SJSA1 (cell line): ENCODE measurements around the gene IL6ST. TPM values are rescaled to one million over a fixed set of nuclear protein-coding genes. Genes with fewer than 3 reads are reported as not detected.

Experiments used
- DNase-seq, 2 experiments: peaks; one replicate each; pipeline ENCODE4 v3.0.0-alpha.2; 2015 to 2020; ENCODE audit warnings: low spot score in 2 of 2, low read depth in 1 of 2
- H3K27ac ChIP-seq: fragments of 250-450 bp; sonication (Bioruptor Pico); 2 replicates; pipeline ENCODE4 v1.5.1; 2020; ENCODE audit warnings: mild to moderate bottlenecking, moderate library complexity
- H3K27me3 ChIP-seq: fragments of 250-450 bp; sonication (Bioruptor Pico); replicated peaks from 2 replicates; pipeline ENCODE4 v1.5.1; 2020; ENCODE audit warnings: mild to moderate bottlenecking, moderate library complexity
- H3K36me3 ChIP-seq: fragments of 250-450 bp; sonication (Bioruptor Pico); 2 replicates; pipeline ENCODE4 v1.5.1; 2020; ENCODE audit warnings: mild to moderate bottlenecking
- H3K4me1 ChIP-seq: fragments of 250-450 bp; sonication (Bioruptor Pico); replicated peaks from 2 replicates; pipeline ENCODE4 v1.6.1; 2021; ENCODE audit warnings: mild to moderate bottlenecking
- H3K4me3 ChIP-seq: fragments of 250-450 bp; sonication (Bioruptor Pico); 2 replicates; pipeline ENCODE4 v1.5.1; 2020; ENCODE audit warnings: mild to moderate bottlenecking
- H3K9me3 ChIP-seq: fragments of 250-450 bp; sonication (Bioruptor Pico); replicated peaks from 2 replicates; pipeline ENCODE4 v1.5.1; 2020; ENCODE audit warnings: mild to moderate bottlenecking
- total RNA-seq: library from RNA; depleted of rRNA; stranded (reverse); fragments of >200 nt; shearing (Covaris generic); gene quantifications from 2 replicates; pipeline ENCODE4 v1.2.3, GENCODE V29; 2014; rRNA removed

Gene IL6ST
- total RNA-seq, 1 experiment from 2014 or later: 192 TPM

DNA sequence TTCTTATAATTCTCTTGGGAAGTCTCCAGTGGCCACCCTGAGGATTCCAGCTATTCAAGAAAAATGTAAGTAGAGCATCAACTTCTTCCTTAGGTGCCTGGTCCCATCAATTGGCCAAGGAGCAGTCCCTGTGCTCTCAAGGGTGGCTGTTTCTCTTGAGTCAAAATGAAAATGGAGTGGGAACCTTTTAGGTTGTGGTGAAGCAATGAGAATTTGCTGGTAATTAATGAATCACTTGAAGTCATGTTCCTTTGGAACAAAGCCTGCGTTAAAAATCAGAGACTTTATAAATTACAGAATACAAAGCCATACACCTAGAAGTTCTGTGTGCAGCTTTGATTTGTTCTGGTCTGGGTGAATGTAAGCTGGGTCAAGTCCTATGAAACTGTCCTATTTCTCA is 94.7 kb downstream of the IL6ST start:
- no peaks in the 10 kb centered on the region for H3K36me3 ChIP-seq
- no peak overlapping the region for H3K27ac ChIP-seq
- DNase-seq: no peak
- no peaks in the 10 kb centered on the region for H3K27me3 ChIP-seq
- H3K4me3 ChIP-seq: no peak overlapping the region
- no peaks in the 10 kb centered on the region for H3K9me3 ChIP-seq
- H3K4me1 ChIP-seq: peaks cover 45% of the 10 kb centered on the region

DNA sequence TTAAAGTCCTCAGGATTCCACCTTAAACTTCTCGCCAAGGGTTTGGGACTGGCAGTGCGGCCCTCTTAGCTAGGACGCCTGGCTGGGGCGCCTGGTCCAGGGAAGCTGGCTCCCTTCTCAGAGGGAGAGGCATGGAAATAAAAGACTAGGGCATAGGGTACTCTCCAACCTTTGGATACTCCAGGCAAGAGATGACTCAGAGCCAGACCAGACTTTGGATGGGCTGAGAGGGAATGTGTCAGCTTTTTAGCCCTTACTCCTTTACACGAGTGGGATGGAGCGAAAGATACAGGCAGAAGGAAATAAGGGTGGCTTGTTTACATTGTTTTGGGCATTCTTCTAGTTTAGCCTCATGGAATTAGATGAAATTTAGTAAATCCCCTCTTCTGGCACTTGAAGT is 95.4 kb downstream of the IL6ST start:
- Histone ChIP-seq H3K36me3 (no peaks in the 10 kb centered on the region), H3K27me3 (no peaks in the 10 kb centered on the region), H3K27ac (no peak overlapping the region), H3K4me1 (peaks cover 48% of the 10 kb centered on the region), H3K4me3 (no peak overlapping the region), H3K9me3 (no peaks in the 10 kb centered on the region)
- no peak for DNase-seq

DNA sequence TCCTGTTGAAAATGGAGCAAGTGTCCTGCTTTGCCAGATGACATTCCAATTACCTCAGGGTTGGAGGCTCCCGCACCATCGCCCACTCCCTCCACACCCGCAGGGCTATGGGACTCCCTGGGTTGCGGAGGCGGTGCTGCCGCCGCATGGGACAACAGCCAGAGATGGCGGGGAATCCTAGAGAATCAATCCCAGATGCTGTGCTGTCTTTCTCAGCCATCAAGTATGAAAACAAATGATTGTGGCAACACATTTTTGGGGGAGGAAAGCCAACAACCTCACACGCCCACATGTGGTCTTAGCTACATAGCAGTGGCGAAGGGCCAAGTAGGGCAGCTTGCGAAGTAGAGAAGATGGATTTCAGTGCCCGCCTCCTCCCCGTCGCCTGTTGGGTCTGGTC is 96.9 kb downstream of the IL6ST start:
- Histone ChIP-seq H3K27ac (peak overlapping the region; percentile 20; the same call in 1 of the 2 replicates), H3K9me3 (no peaks in the 10 kb centered on the region), H3K36me3 (no peaks in the 10 kb centered on the region), H3K27me3 (no peaks in the 10 kb centered on the region), H3K4me3 (no peak overlapping the region), H3K4me1 (peaks cover 37% of the 10 kb centered on the region)
- DNase-seq: peak; percentile 82 to 84

DNA sequence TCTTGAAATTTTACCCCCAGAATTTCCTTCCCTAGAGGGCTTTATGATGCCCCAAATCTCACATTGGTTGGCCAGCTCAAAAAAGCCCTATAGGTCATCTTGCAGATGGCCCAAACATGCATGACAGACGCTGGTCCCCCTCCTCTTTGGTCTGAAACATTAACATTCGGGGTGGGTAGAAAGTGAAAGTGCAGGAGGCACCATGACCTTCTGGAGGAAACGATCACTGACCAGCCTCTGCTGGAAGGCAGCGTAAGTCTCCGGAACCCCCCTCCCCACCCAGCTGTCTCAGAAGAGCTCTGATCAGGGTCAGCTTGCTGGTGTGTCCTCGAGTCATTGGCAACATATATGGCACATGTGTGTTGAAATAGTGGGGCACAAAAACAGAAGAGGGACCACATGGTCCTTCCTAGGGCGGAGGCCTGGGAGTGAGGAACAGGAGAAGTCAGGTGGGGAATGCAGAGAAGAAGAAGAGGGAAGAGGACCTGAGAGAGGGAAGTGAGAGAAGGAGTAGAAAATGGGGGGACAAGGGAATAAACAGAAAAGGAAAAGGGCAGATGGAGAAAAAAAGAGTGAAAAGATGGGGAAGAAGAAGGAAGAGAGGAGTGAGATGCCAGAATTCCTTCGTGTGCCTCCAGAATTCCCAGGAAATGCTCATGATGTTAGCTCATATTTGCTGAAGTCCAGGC is 97.4 kb downstream of the IL6ST start:
- no peak overlapping the region for H3K4me3 ChIP-seq
- no peaks in the 10 kb centered on the region for H3K27me3 ChIP-seq
- DNase-seq: no peak
- H3K9me3 ChIP-seq: no peaks in the 10 kb centered on the region
- H3K4me1 ChIP-seq: peaks cover 35% of the 10 kb centered on the region
- no peaks in the 10 kb centered on the region for H3K36me3 ChIP-seq
- H3K27ac ChIP-seq: peak overlapping the region; percentile 20; the same call in 1 of the 2 replicates

DNA sequence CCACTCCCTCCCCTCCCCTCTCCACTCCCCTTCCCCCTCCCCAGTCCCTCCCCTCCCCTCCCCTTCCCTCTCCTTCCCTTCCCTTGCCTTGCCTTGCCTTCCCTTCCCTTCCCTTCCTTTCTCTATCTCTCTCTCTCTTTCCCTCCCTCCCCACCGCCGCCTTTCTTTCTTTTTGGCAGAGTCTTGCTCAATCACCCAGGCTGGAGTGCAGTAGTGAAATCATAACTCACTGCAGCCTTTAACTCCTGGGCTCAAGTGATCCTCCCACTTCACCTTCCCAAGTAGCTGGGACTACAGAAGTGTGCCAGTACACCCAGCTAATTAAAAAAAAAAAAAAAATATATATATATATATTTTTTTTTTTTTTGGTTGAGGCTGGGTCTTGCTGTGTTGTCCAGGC is 98.1 kb downstream of the IL6ST start:
- Histone ChIP-seq H3K4me3 (no peak overlapping the region), H3K36me3 (no peaks in the 10 kb centered on the region), H3K27me3 (no peaks in the 10 kb centered on the region), H3K9me3 (no peaks in the 10 kb centered on the region), H3K4me1 (peaks cover 35% of the 10 kb centered on the region), H3K27ac (no peak overlapping the region)
- no peak for DNase-seq

DNA sequence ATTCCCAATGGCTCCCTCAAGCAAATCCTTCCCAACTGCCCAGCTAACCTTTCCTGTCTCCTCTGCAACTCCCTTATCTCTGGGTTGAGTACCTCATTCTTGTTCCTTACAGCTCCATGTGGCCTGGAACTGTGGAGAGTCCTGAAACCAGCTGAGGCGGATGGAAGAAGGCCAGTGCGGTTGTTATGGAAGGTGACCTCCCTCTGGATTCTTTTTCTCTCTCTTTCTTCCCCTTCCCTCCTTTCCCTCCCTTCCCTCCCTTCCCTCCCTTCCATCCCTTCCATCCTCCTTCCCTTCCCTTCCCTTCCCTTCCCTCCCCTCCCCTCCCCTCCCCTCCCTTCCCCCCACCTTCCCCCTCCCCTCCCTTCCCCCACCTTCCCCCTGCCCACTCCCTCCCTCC is 98.5 kb downstream of the IL6ST start:
- Histone ChIP-seq H3K27ac (no peak overlapping the region), H3K27me3 (no peaks in the 10 kb centered on the region), H3K4me3 (no peak overlapping the region), H3K4me1 (peaks cover 35% of the 10 kb centered on the region), H3K36me3 (no peaks in the 10 kb centered on the region), H3K9me3 (no peaks in the 10 kb centered on the region)
- no peak for DNase-seq

DNA sequence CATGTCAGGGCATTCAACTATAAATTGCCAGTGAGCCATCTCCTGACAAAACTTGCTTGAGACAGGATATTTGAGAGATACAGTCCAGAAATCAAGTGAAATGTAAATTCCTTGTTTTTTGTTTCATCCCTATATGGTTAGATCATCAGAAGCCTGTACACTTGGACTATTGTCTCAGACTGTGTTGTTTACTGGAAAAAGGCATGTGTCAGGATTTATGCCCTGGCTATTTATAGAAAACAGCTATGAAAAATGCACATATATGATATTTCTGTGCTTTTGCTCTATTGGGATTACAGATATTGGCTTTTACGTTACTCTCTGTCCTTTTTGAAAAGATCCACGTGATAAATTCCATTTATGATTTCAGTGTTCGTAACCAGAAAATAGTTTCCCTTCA is 99.4 kb downstream of the IL6ST start:
- Histone ChIP-seq H3K4me1 (peaks cover 35% of the 10 kb centered on the region), H3K9me3 (no peaks in the 10 kb centered on the region), H3K27me3 (no peaks in the 10 kb centered on the region), H3K27ac (peak overlapping the region; percentile 51), H3K4me3 (no peak overlapping the region), H3K36me3 (no peaks in the 10 kb centered on the region)
- peak in 1 of 2 experiments; percentile 25 for DNase-seq

DNA sequence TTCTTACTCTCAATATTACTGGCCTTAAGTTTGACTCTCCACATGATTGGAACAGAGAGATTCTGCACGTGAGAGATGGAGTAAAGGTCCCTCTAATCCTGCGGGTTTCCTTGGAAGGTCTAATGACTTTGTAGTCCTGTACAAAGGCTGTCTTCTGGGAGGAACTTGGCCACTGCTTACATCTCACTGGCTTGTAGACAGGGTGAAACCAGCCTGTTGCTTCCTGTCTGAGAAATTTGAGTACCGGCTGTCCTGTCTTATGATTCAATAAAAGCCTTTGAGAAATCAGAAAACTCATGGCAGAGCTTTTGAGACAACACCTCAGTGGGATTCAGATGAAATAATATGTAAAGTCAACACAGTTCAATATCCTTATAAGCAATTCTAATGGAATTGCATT is 100.6 kb downstream of the IL6ST start:
- Histone ChIP-seq H3K4me1 (peaks cover 26% of the 10 kb centered on the region), H3K4me3 (no peak overlapping the region), H3K27me3 (no peaks in the 10 kb centered on the region), H3K9me3 (no peaks in the 10 kb centered on the region), H3K36me3 (no peaks in the 10 kb centered on the region), H3K27ac (no peak overlapping the region)
- DNase-seq: no peak

DNA sequence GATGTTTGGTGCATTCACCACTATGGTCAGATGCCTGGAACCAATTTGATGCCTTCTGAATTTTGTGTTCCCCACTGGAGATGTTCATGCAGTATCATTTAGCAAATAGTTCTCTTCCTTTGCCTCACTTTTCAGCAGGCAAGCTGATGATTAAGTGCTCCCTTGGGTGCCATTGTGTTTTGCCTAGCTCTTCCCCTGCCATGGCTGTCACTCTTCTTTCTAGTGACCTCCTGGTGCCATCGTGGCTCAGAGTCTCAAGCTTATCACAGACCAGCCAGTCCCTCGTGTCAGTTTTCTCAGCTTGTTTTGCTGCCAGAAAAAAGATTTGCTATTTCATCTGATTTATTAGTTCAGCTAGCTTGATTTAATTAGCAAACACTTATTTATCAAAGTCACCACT is 102.3 kb downstream of the IL6ST start:
- H3K36me3 ChIP-seq: no peaks in the 10 kb centered on the region
- no peak overlapping the region for H3K27ac ChIP-seq
- H3K4me3 ChIP-seq: no peak overlapping the region
- DNase-seq: no peak
- H3K9me3 ChIP-seq: no peaks in the 10 kb centered on the region
- peaks cover 19% of the 10 kb centered on the region for H3K4me1 ChIP-seq
- H3K27me3 ChIP-seq: no peaks in the 10 kb centered on the region

DNA sequence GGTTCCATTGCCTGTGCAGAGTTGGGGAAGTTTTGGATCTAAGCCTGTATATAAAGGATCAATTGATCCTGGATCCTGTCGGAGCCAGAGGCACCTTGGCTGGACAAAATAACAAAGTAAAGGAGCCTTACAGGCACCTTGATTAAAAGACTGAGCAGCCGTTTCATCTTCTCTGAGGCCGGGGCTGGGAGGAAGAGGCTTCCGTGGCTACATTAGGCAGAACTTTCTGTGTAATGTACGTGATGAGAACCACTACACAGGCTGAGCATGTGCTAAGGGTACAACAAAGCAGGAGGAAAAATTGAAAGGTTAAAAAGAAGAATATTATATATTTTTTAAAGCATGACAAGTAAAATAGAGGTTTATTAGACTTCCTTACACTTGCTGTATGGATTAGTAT is 106.6 kb downstream of the IL6ST start:
- H3K4me1 ChIP-seq: no peaks in the 10 kb centered on the region
- H3K9me3 ChIP-seq: no peaks in the 10 kb centered on the region
- no peak for DNase-seq

DNA sequence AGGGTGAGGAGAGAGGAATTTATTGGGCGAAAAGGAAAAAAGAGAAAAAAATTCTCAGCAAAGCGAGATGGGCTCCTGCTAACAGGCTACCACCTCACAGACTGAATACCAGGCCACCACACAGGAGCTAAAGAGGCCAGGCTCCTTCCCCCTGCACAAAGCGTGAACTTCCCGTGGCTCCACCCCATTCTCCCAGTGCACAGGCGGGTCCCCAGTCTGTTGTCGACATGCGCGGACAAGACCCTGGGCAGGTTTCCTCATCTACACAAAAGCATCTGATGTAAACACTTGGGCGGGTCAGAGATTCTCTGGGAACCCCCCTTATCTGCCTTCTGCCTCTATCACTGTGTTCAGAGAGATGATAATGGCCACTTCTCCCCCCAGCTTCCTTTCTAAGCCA is 109.4 kb downstream of the IL6ST start:
- no peaks in the 10 kb centered on the region for H3K9me3 ChIP-seq
- no peaks in the 10 kb centered on the region for H3K36me3 ChIP-seq
- no peaks in the 10 kb centered on the region for H3K4me1 ChIP-seq
- no peak for DNase-seq
- H3K27me3 ChIP-seq: no peaks in the 10 kb centered on the region
- no peak overlapping the region for H3K27ac ChIP-seq
- H3K4me3 ChIP-seq: no peak overlapping the region

More for the DNA sequence above, 106.6 kb downstream of the IL6ST start:
- H3K27ac ChIP-seq: no peak overlapping the region
- no peaks in the 10 kb centered on the region for H3K27me3 ChIP-seq
- H3K4me3 ChIP-seq: no peak overlapping the region
- no peaks in the 10 kb centered on the region for H3K36me3 ChIP-seq

Other genes with a start within 250 kb of the IL6ST start
- gene IL31RA, start 143.6 kb downstream of the IL6ST start, total RNA-seq: 6.8 and 8.9 TPM in 2 replicates
- not detected in 2 replicates for gene ANKRD55, start 238.4 kb upstream of the IL6ST start, total RNA-seq